Suppressor macrophage treated with lipopolysaccharide for 1 hour (primary cell): ENCODE results near the gene MYO5A.

Experiments used
- DNase-seq, 3 donors: peaks; one replicate each; pipeline ENCODE4 v3.0.0-alpha.2; 2020 to 2022

MYO5A gene

DNA sequence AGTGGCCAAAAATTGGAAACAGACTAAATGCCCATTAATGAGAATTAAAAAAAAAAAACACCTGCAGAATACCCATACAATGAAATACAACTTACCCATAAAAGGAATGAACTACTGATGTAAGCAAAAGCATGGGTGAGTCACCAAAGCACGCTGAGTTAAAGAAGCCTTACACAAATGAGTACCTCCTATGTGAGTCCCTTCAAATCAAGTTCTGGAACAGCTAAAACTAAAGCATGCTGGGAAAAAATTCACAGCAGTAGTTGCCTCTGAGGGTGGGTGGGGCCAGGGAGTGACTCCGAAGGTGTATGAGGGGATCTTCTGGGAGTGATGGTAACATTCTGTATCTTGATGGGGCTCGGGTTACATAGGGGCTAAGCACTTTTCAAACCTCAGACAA lies 244.5 kb downstream of the MYO5A start:
- DNase-seq, result peak in 1 of 3 donors; percentile 31

- DNase-seq, result no peak
Measured at GRCh38 chr15:52283281-52283680, 245.4 kb downstream of the MYO5A start.

DNA sequence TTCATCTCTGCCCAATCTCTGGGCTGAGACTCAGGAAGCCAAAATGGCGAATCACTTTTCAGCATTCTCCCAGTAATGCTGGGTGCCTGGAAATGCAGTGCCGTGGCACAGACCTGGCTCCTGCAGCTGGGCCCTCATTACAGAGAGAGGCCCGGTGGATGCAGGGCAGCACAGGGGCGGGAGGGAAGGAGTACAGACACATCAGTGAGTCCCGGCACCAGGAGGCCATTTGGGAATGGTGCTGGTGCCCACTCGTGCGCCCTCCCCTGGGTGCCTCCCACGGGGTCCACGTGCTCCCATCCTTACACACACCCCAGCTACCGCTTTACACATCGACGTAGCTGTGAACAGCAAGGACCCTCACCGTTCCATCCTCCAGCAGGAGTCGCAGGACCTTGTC lies 246.3 kb downstream of the MYO5A start:
- no peak for DNase-seq

GRCh38 chr15:52281085-52282035 lies 247.3 kb downstream of the MYO5A start:
- DNase-seq, result no peak

- DNase-seq, result no peak
Measured at GRCh38 chr15:52280326-52281084, 248.2 kb downstream of the MYO5A start.

DNA sequence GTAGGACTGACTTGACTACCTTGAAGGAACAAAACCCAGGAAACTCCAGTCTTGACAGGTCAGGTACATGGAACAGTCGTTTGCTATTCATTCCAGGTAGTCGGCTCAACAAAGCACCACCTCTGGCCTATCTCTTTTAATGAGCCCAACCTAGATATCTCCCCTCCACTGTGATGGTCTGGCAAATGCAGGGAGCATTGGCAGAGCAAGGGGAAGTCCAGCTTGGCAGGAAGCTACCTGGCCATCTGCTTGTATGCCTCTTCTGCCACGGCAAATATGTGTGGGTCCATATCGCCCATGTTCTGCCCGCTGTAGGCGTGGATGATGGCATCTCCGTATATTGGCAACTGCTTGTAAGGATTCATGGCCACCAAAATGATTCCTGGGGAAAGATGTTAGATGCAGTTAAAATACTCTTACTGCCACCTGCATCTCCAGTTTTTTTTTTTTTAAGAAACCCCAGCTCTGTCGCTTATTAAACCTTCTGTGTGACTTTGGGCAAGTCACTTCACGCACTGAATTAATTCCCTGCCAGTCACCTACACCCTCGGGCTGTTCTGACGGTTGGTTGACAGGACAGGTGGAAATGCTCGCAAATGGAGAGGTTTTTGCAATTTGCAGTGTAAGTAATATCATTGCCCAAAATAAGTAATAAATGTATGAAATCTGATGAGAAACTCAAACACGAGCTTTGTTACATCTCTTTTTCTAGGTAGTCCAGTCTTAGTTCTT lies 249.9 kb downstream of the MYO5A start:
- no peak for DNase-seq

DNA sequence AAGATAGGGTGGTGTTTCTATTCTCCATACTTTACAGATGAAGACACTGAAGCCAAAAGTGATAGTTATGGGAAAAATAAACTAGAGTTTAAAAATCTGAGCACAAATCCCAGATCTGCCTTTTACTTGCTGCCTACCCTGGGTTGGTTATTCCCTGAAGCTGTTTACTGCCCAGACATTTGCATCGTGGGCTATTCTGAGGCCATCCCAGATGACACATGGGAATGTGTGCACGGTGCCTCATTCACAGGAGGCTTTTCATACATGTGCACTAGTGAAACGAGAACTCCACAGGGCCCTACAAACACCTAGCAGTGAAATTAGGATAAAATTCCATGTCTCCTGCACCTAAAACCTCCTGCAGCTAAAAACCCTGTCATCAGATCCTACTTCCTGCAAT lies 250.5 kb downstream of the MYO5A start:
- no peak for DNase-seq

GRCh38 chr15:52277575-52277974 lies 251.1 kb downstream of the MYO5A start:
- DNase-seq, result no peak

GRCh38 chr15:52276256-52276770 lies 252.4 kb downstream of the MYO5A start:
- no peak for DNase-seq

DNA sequence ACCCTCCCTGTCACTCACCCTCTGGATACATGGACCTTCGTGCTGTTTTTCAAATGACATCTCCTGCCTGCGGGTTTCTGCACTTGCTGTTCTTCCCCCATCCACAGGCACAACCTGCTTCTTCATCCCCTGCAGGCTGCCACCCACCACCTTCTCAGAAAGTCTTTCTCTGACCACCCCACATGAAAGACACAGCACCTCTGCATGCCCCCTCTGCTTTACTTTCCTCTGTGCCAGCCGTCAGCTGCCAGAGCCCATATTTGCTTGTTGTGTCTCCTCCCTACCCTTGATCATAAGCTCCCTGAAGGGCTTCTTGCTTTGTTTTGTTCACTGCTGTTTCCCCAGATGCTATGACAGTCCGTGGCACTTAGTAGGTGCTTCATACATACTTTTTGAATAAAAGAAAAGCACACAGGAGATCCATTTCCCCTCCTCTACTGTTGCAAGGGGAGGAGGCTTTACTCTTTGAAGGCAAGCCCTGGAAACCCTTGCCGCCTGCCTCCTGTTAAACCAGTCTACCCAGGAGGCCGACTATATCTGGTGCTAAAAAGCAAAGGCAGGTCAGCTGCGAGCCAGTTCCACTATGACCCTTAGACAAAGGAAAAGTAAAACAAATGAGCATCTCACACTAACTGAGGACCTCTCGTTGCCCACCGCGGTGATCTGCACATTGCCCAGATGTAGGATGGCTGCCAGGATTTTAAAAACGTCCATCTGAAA lies 265.0 kb downstream of the MYO5A start:
- DNase-seq, result no peak

DNA sequence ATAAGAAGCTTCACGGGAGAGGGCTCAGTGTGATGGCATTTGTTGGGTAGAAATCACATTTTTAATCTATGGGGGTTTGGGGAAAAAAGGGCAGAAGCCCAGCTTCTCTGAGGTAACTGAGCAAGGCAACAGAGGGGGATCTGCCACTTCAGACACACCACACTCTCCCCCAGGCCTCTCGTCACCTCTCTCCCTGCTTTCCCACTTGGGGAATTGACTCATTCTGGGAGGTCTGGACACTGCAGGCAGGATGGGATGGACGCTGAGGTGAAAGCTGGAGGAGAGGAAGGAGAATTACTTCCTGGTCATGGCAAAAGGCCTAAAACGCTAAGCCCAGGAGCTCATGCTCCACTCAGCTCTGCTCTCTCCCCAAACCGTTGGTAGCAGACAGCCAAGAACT lies 266.3 kb downstream of the MYO5A start:
- DNase-seq, result no peak

DNA sequence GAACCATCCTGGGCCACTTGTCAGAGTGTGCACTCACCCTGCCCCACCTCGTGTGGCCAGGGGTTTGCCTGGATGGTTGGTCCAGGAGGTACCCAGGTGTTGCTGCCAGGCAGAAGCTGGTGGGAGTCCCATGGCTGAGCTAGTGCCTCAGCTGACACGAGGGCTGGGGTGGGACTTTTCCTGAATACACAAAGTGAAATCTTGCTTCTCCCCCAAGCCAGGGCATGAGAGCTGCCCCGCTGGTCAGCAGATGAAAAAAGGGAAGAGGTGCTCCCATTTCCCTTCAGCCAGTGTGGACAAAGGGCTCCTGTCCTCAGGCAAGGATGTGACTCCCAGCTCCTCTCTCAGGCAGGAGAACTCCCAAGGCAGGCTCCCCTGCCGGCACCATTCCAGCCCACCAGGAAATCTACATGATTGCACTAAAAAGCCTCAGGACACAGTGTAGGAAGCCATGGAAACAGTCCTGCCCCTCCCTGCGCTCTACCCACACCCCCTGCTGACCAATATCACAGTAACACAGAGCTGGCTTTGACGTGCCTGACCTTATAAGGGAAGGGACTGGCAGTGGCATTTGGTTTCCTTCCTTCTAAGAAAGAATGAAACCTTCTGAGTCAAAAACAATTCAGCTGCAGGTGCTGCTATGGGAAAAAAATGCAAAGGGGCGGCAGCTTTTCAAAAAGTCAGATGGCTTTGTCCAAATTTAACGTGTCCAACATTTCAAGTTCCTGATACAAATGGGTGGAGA lies 267.0 kb downstream of the MYO5A start:
- DNase-seq, result peak; percentile 80 to 85 (median 81)

GRCh38 chr15:52261026-52261425 lies 267.7 kb downstream of the MYO5A start:
- DNase-seq, result no peak

GRCh38 chr15:52259503-52259902 lies 269.2 kb downstream of the MYO5A start:
- no peak for DNase-seq

DNA sequence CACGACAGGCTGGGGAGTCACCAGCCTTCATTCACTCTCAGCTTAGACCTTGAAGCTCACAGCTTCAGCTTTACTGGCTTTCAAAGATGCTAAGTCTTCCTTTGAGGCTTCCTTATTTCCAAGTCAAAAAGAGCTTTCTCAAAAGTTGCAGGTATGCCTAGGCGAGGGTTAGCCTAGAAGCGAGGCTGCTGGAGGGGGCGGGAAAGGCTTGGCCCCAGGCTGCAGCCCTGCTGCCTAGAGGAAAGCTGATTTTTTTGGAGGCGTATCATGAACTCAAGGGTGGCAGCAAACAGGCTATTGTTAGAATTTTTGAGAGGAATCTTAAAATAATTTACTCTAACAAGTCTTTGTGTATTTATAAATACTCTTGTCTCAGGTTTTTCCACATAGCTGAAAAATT lies 270.2 kb downstream of the MYO5A start:
- DNase-seq, result no peak

DNA sequence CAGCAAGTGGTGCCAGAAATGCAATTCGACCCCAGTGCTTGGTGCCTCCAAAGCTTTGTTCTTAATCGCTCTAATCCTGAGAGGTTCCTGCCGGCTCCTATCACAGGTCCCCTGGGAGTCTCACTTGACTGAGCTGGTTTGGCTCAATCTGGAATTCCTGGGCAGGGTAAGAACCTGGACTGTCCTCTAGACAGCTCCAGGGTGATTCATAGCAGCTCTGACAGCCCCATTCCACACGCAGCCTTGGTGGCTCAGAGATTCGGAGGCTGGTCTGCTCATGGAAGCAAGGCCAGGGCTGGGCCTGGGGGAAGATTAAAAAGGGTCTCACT lies 271.0 kb downstream of the MYO5A start:
- no peak for DNase-seq
